Keratinocyte (primary cell): ENCODE results near the gene PLA2R1. TPM values are rescaled to one million over a fixed set of nuclear protein-coding genes. Genes with fewer than 3 reads are reported as not detected.

Experiments used
- DNase-seq: peaks from one replicate; pipeline ENCODE4 v3.0.0-alpha.2; 2011; ENCODE audit warnings: low read depth, missing footprints, low spot score
- FAIRE-seq: peaks from 2 replicates; lab custom pipeline; 2011; peaks lifted over from hg19 to GRCh38; lab: Jason Lieb, UNC
- H2AFZ ChIP-seq: 2 replicates; pipeline ENCODE4 v1.6.0; 2012; ENCODE audit warnings: low read length, control low read depth, inconsistent platforms; ENCODE audit not compliant: control insufficient read depth
- H3K27ac ChIP-seq: 2 replicates; pipeline ENCODE4 v1.5.1; 2011; ENCODE audit warnings: low read length; ENCODE audit not compliant: control insufficient read depth, insufficient read depth
- H3K27me3 ChIP-seq: 3 replicates; pipeline ENCODE4 v1.6.0; 2011; ENCODE audit warnings: low read length; ENCODE audit not compliant: control insufficient read depth, insufficient read depth; ENCODE audit errors: extremely low read depth
- H3K36me3 ChIP-seq, 2 experiments: 2 replicates in 1 of 2; 3 replicates in 1 of 2; pipeline ENCODE4 v1.5.1; 2011; ENCODE audit warnings: low read length in 2 of 2, mild to moderate bottlenecking in 1 of 2; ENCODE audit not compliant: control insufficient read depth in 2 of 2, insufficient read depth in 2 of 2; ENCODE audit errors: extremely low read depth in 1 of 2
- H3K4me1 ChIP-seq: 3 replicates; pipeline ENCODE4 v1.5.1; 2011; ENCODE audit warnings: low read length; ENCODE audit not compliant: control insufficient read depth, insufficient read depth; ENCODE audit errors: extremely low read depth
- H3K4me2 ChIP-seq: 3 replicates; pipeline ENCODE4 v1.6.0; 2011; ENCODE audit warnings: low read depth, low read length; ENCODE audit not compliant: control insufficient read depth, insufficient read depth; ENCODE audit errors: extremely low read depth
- H3K4me3 ChIP-seq, 3 experiments: fragments of 200-600 bp in 1 of 3; sonication (generic) in 1 of 3; 2 replicates in 2 of 3; 3 replicates in 1 of 3; pipeline ENCODE4 v1.5.1; 2011 to 2016; ENCODE audit warnings: low read length in 3 of 3, mild to moderate bottlenecking in 3 of 3, control low read depth in 2 of 3, inconsistent platforms in 1 of 3, low read depth in 1 of 3, mixed read lengths in 1 of 3, mixed run types in 1 of 3, moderate library complexity in 1 of 3; ENCODE audit not compliant: control insufficient read depth in 2 of 3, insufficient read depth in 2 of 3; ENCODE audit errors: extremely low read depth in 1 of 3
- H3K79me2 ChIP-seq: 2 replicates; pipeline ENCODE4 v1.6.0; 2012; ENCODE audit warnings: low read length; ENCODE audit not compliant: control insufficient read depth, insufficient read depth
- H3K9ac ChIP-seq: 3 replicates; pipeline ENCODE4 v1.6.0; 2011; ENCODE audit warnings: low read length; ENCODE audit not compliant: control insufficient read depth, insufficient read depth; ENCODE audit errors: extremely low read depth
- H3K9me1 ChIP-seq: 3 replicates; pipeline ENCODE4 v1.6.0; 2011; ENCODE audit warnings: low read length; ENCODE audit not compliant: control insufficient read depth, insufficient read depth; ENCODE audit errors: extremely low read depth
- H3K9me3 ChIP-seq: 2 replicates; pipeline ENCODE4 v1.5.1; 2012; ENCODE audit warnings: low read depth, low read length; ENCODE audit not compliant: control insufficient read depth
- H4K20me1 ChIP-seq: 3 replicates; pipeline ENCODE4 v1.6.0; 2011; ENCODE audit warnings: low read length; ENCODE audit not compliant: control insufficient read depth, insufficient read depth; ENCODE audit errors: extremely low read depth
- EZH2 ChIP-seq: IDR thresholded peaks from one replicate; pipeline ENCODE4 v1.6.1; 2012; ENCODE audit warnings: inconsistent platforms, mild to moderate bottlenecking, low read length, moderate library complexity
- dilution Hi-C: fragments of 300-500 bp; cut with MboI; formaldehyde crosslinking; loops from one replicate; pipeline ENCODE4 v1.7.0; 2020; ENCODE audit warnings: low sequenced_read_pairs; ENCODE audit not compliant: extremely low pct_ligation_motif_present
- polyA plus RNA-seq, 5 experiments: library from polyadenylated mRNA; depleted of rRNA in 3 of 5; stranded (reverse) in 3 of 5; stranded (forward) in 1 of 5; unstranded in 1 of 5; fragments of >200 nt; gene quantifications; 1 replicate in 1 of 5; 2 replicates in 3 of 5; 3 replicates in 1 of 5; pipeline versions ENCODE4 v1.2.1 to v1.2.3, GENCODE V29; 2011 to 2012; ENCODE audit warnings: missing spikeins in 2 of 5, low read depth in 1 of 5, low replicate concordance in 1 of 5
- TF ChIP-seq, protein P1 (sequence below), 3 experiments: IDR thresholded peaks in 1 of 3; conservative IDR thresholded peaks in 1 of 3; optimal IDR thresholded peaks in 1 of 3; 2 replicates in 2 of 3; 3 replicates in 1 of 3; pipeline versions ENCODE3 to v1.5.1; 2011; ENCODE audit warnings: low read length in 3 of 3, mild to moderate bottlenecking in 3 of 3, moderate library complexity in 2 of 3, control low read depth in 1 of 3, inconsistent platforms in 1 of 3; ENCODE audit not compliant: insufficient read depth in 2 of 3; ENCODE audit errors: extremely low read depth in 1 of 3

Gene PLA2R1
- polyA plus RNA-seq, 1 donor (not counting 4 experiments of a cell fraction or from before 2014, with no cell fraction given), result 12.3 TPM

DNA sequence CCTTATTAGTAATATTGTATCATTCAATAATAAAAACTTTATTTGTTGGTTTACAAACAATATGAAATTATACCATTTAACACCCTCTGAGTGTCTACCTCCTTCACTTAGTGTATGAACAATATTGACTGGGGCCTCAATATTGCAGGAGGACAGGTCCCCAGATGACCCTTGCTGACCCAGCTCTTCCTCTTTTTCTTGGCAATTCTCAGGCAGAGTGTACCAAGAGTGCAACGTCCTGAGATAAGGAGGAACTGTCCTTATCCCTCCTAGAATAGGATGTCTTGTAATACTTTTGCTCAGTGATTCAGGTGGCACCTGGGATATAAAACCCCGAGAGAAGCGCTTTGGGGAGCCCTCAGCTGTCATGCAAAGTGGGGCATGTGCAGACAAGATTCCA, 76.8 kb downstream of the PLA2R1 start:
- Histone ChIP-seq H3K36me3 (peaks cover 0 to 6% of the 10 kb centered on the region in 2 experiments), H3K4me1 (peaks cover 12% of the 10 kb centered on the region), H3K9ac (no peak overlapping the region), H3K27ac (no peak overlapping the region), H3K27me3 (no peaks in the 10 kb centered on the region), H3K4me3 (no peak overlapping the region), H3K79me2 (no peaks in the 10 kb centered on the region), H2AFZ (no peak overlapping the region), H3K9me3 (no peaks in the 10 kb centered on the region), H4K20me1 (no peaks in the 10 kb centered on the region), H3K4me2 (no peak overlapping the region), H3K9me1 (no peaks in the 10 kb centered on the region)
- TF ChIP-seq, protein P1, sequence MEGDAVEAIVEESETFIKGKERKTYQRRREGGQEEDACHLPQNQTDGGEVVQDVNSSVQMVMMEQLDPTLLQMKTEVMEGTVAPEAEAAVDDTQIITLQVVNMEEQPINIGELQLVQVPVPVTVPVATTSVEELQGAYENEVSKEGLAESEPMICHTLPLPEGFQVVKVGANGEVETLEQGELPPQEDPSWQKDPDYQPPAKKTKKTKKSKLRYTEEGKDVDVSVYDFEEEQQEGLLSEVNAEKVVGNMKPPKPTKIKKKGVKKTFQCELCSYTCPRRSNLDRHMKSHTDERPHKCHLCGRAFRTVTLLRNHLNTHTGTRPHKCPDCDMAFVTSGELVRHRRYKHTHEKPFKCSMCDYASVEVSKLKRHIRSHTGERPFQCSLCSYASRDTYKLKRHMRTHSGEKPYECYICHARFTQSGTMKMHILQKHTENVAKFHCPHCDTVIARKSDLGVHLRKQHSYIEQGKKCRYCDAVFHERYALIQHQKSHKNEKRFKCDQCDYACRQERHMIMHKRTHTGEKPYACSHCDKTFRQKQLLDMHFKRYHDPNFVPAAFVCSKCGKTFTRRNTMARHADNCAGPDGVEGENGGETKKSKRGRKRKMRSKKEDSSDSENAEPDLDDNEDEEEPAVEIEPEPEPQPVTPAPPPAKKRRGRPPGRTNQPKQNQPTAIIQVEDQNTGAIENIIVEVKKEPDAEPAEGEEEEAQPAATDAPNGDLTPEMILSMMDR (optimal IDR thresholded peaks at IDR 0.05 in 1 of 3, IDR thresholded peaks at IDR 0.05 in 1 of 3, conservative IDR thresholded peaks at IDR 0.05 in 1 of 3; ENCODE audit: extremely low read depth in 1 of 3, insufficient read depth in 2 of 3, low read length in 3 of 3), result no peak
- TF ChIP-seq EZH2, result no peak
- DNase-seq, result no peak
- dilution Hi-C loops, result no loop called here
- FAIRE-seq, result no peak

- H3K9me3 ChIP-seq, result no peaks in the 10 kb centered on the region
- peaks cover 12% of the 10 kb centered on the region for H3K4me1 ChIP-seq
- H3K4me2 ChIP-seq, result no peak overlapping the region
- TF ChIP-seq, protein P1 (optimal IDR thresholded peaks at IDR 0.05 in 1 of 3, IDR thresholded peaks at IDR 0.05 in 1 of 3, conservative IDR thresholded peaks at IDR 0.05 in 1 of 3; ENCODE audit: extremely low read depth in 1 of 3, insufficient read depth in 2 of 3, low read length in 3 of 3), result no peak
- no peak for TF ChIP-seq EZH2
- no peak overlapping the region for H3K9ac ChIP-seq
- H3K27me3 ChIP-seq, result no peaks in the 10 kb centered on the region
- no peak overlapping the region for H3K27ac ChIP-seq
- no peak overlapping the region for H2AFZ ChIP-seq
- no peaks in the 10 kb centered on the region for H3K9me1 ChIP-seq
- H3K36me3 ChIP-seq, result peaks cover 0 to 6% of the 10 kb centered on the region in 2 experiments
- FAIRE-seq (no peak), DNase-seq (no peak)
- no peaks in the 10 kb centered on the region for H4K20me1 ChIP-seq
- dilution Hi-C loops, result no loop called here
- no peak overlapping the region for H3K4me3 ChIP-seq
- no peaks in the 10 kb centered on the region for H3K79me2 ChIP-seq
Measured at GRCh38 chr2:159984034-159984433, 78.4 kb downstream of the PLA2R1 start.
